Breast epithelium (tissue), 4 donors: ENCODE data around the gene UCK2. TPM values are rescaled to one million over a fixed set of nuclear protein-coding genes. Genes with fewer than 3 reads are reported as not detected.

ENCODE experiments used
- DNase-seq, 2 donors: peaks; one replicate each; pipeline ENCODE4 v3.0.0-alpha.2; 2019; ENCODE audit warnings: low spot score in 2 of 2
- H3K27ac ChIP-seq, 2 donors: fragments of 200-600 bp; sonication (generic) in 1 of 2; one replicate each; pipeline ENCODE4 v1.5.1; 2016 to 2019; ENCODE audit warnings: mild to moderate bottlenecking in 1 of 2
- H3K27me3 ChIP-seq, 2 donors: fragments of 200-600 bp; sonication (generic) in 1 of 2; one replicate each; pipeline versions ENCODE4 v1.5.1 to v1.6.0; 2017 to 2019; ENCODE audit warnings: control low read depth in 1 of 2, mild to moderate bottlenecking in 1 of 2
- H3K36me3 ChIP-seq: fragments of 200-600 bp; one replicate; pipeline ENCODE4 v1.5.1; 2019
- H3K4me1 ChIP-seq, 2 donors: fragments of 200-600 bp; sonication (generic); one replicate each; pipeline ENCODE4 v1.5.1; 2016 to 2019; ENCODE audit warnings: control low read depth in 1 of 2
- H3K4me3 ChIP-seq, 3 donors: fragments of 200-600 bp; sonication (generic); 1 replicate in 2 of 3; 2 replicates in 1 of 3; pipeline ENCODE4 v1.5.1; 2016 to 2019; ENCODE audit warnings: mild to moderate bottlenecking in 3 of 3, moderate library complexity in 2 of 3
- H3K9me3 ChIP-seq, 2 donors: fragments of 200-600 bp; sonication (generic) in 1 of 2; one replicate each; pipeline ENCODE4 v1.5.1; 2016 to 2019; ENCODE audit warnings: control low read depth in 1 of 2
- POLR2A ChIP-seq: fragments of 450-650 bp; IDR thresholded peaks from one replicate; pipeline ENCODE4 v1.6.1; 2016; ENCODE audit warnings: antibody characterized with exemption, mild to moderate bottlenecking, moderate library complexity
- POLR2AphosphoS5 ChIP-seq, 3 donors: sonication (generic); formaldehyde crosslinking; IDR thresholded peaks; one replicate each; pipeline ENCODE4 v1.6.1; 2017; ENCODE audit warnings: antibody characterized with exemption in 3 of 3
- intact Hi-C: fragments of 100-400 bp; cut with DNase I; formaldehyde crosslinking; loops from one replicate; pipeline ENCODE4 v1.15.1; 2023; ENCODE audit warnings: low total_unique reads
- total RNA-seq, 3 donors: library from RNA; depleted of rRNA; stranded (reverse); fragments of >200 nt; gene quantifications; one replicate each; pipeline ENCODE4 v1.1.0, GENCODE V29; 2016
- TF ChIP-seq, protein P1 (sequence below), 3 donors: fragments of 450-650 bp; IDR thresholded peaks; one replicate each; pipeline ENCODE4 v1.5.1; 2016 to 2017; ENCODE audit warnings: antibody characterized with exemption in 3 of 3, mild to moderate bottlenecking in 3 of 3, moderate library complexity in 3 of 3

The UCK2 gene
- total RNA-seq, 3 donors from 2014 or later = 13.6 to 51.1 (median 45.9) TPM

- no peaks in the 10 kb centered on the region for H3K9me3 ChIP-seq
- no peak for DNase-seq
- TF ChIP-seq POLR2A (no peak), POLR2AphosphoS5 (IDR thresholded peaks at IDR 0.05) (no peak)
- TF ChIP-seq, protein P1, sequence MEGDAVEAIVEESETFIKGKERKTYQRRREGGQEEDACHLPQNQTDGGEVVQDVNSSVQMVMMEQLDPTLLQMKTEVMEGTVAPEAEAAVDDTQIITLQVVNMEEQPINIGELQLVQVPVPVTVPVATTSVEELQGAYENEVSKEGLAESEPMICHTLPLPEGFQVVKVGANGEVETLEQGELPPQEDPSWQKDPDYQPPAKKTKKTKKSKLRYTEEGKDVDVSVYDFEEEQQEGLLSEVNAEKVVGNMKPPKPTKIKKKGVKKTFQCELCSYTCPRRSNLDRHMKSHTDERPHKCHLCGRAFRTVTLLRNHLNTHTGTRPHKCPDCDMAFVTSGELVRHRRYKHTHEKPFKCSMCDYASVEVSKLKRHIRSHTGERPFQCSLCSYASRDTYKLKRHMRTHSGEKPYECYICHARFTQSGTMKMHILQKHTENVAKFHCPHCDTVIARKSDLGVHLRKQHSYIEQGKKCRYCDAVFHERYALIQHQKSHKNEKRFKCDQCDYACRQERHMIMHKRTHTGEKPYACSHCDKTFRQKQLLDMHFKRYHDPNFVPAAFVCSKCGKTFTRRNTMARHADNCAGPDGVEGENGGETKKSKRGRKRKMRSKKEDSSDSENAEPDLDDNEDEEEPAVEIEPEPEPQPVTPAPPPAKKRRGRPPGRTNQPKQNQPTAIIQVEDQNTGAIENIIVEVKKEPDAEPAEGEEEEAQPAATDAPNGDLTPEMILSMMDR (IDR thresholded peaks at IDR 0.05) = no peak
Measured at GRCh38 chr1:165942927-165943597, 115.6 kb downstream of the UCK2 start.

DNA sequence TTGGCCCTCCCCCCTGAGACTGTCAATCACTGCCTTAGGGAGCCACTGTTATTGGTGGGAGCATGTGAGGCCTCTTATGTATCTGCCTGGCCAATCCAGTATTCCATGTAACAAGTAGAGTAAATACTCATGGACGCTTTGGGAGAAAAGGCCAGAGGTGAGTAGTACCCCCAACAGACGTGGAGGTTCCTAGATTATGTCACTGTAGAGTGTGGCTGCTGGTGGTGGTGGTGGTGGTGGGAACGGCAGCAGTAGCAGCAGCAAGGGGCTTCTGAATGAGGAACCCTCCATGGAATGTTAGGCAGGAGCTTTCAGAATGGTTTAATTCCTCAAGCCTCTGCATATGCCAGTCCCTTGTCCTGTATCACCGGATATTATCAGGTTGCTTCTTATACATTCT lies 118.5 kb downstream of the UCK2 start:
- Histone ChIP-seq H3K4me1 (no peaks in the 10 kb centered on the region), H3K27ac (no peak overlapping the region), H3K27me3 (no peaks in the 10 kb centered on the region), H3K4me3 (no peak overlapping the region), H3K9me3 (no peaks in the 10 kb centered on the region), H3K36me3 (no peaks in the 10 kb centered on the region)
- TF ChIP-seq, protein P1 (IDR thresholded peaks at IDR 0.05) = no peak
- TF ChIP-seq POLR2A = no peak
- no peak for TF ChIP-seq POLR2AphosphoS5 (IDR thresholded peaks at IDR 0.05)
- DNase-seq = no peak
- intact Hi-C loops = no loop called here

More at GRCh38 chr1:165942927-165943597, 115.6 kb downstream of the UCK2 start:
- Histone ChIP-seq H3K27me3 (no peaks in the 10 kb centered on the region), H3K4me1 (no peaks in the 10 kb centered on the region), H3K27ac (no peak overlapping the region), H3K36me3 (no peaks in the 10 kb centered on the region), H3K4me3 (no peak overlapping the region)
- intact Hi-C loops = no loop called here

- Histone ChIP-seq H3K27me3 (no peaks in the 10 kb centered on the region), H3K4me3 (no peak overlapping the region), H3K27ac (no peak overlapping the region), H3K36me3 (no peaks in the 10 kb centered on the region), H3K9me3 (no peaks in the 10 kb centered on the region), H3K4me1 (no peaks in the 10 kb centered on the region)
- DNase-seq = no peak
- TF ChIP-seq, protein P1 (IDR thresholded peaks at IDR 0.05) = no peak
- TF ChIP-seq POLR2A = no peak
- TF ChIP-seq POLR2AphosphoS5 (IDR thresholded peaks at IDR 0.05) = no peak
- intact Hi-C loops = no loop called here
Measured at GRCh38 chr1:165947797-165948455, 120.5 kb downstream of the UCK2 start.

- no peak for TF ChIP-seq POLR2AphosphoS5 (IDR thresholded peaks at IDR 0.05)
- H3K9me3 ChIP-seq = peaks cover 0 to 3% of the 10 kb centered on the region in 2 donors
- intact Hi-C loops = no loop called here
- H3K27me3 ChIP-seq = no peaks in the 10 kb centered on the region
- no peak overlapping the region for H3K27ac ChIP-seq
- DNase-seq = no peak
- no peaks in the 10 kb centered on the region for H3K36me3 ChIP-seq
- H3K4me1 ChIP-seq = no peaks in the 10 kb centered on the region
- H3K4me3 ChIP-seq = no peak overlapping the region
Measured at GRCh38 chr1:165949335-165950130, 122.1 kb downstream of the UCK2 start.

GRCh38 chr1:165954940-165955339 lies 127.5 kb downstream of the UCK2 start:
- Histone ChIP-seq H3K36me3 (no peaks in the 10 kb centered on the region), H3K4me1 (no peaks in the 10 kb centered on the region), H3K9me3 (peaks cover 0 to 3% of the 10 kb centered on the region in 2 donors), H3K27me3 (no peaks in the 10 kb centered on the region), H3K4me3 (no peak overlapping the region), H3K27ac (no peak overlapping the region)
- no peak for DNase-seq
- intact Hi-C loops = no loop called here
- TF ChIP-seq, protein P1 (IDR thresholded peaks at IDR 0.05) = no peak
- no peak for TF ChIP-seq POLR2AphosphoS5 (IDR thresholded peaks at IDR 0.05)
- TF ChIP-seq POLR2A = no peak
